Endothelial cell of umbilical vein (primary cell): Measurements from ENCODE around the gene XXYLT1. TPM values are rescaled to one million over a fixed set of nuclear protein-coding genes. Genes with fewer than 3 reads are reported as not detected.

ENCODE experiments used
- BruUV-seq: library from RNA; stranded (reverse); fragments of 400-500 nt; replicated peaks from 2 replicates; lab custom pipeline; 2021; lab: Mats Ljungman, UMichigan
- CTCF ChIA-PET: fragments of 300-600, 350-600 bp; sonication (Branson Sonifier 250); formaldehyde crosslinking; loops from one replicate; lab custom pipeline; 2021; ENCODE audit warnings: antibody characterized with exemption, inconsistent platforms; lab: Charles Lee
- POLR2A ChIA-PET: fragments of 300-600, 350-600 bp; sonication (Branson Sonifier 250); formaldehyde crosslinking; loops from one replicate; lab custom pipeline; 2021; ENCODE audit warnings: antibody characterized with exemption, inconsistent platforms; lab: Charles Lee
- DNase-seq: peaks from one replicate; pipeline ENCODE4 v3.0.0-alpha.2; 2011; ENCODE audit warnings: low read depth, low spot score
- FAIRE-seq: peaks from 2 replicates; lab custom pipeline; 2011; peaks lifted over from hg19 to GRCh38; lab: Jason Lieb, UNC
- H2AFZ ChIP-seq: 2 replicates; pipeline ENCODE4 v1.6.0; 2012; ENCODE audit warnings: low read depth, low read length, control low read depth, inconsistent platforms
- H3K27ac ChIP-seq: 2 replicates; pipeline ENCODE4 v1.5.1; 2011; ENCODE audit warnings: low read depth, mild to moderate bottlenecking, control low read depth, low read length, moderate library complexity; ENCODE audit not compliant: insufficient read depth
- H3K27me3 ChIP-seq, 2 experiments: 2 replicates each; pipeline versions ENCODE4 v1.6.0 to v1.6.1; 2011; ENCODE audit warnings: low read length in 2 of 2, mixed read lengths in 1 of 2; ENCODE audit not compliant: control insufficient read depth in 2 of 2, insufficient read depth in 2 of 2
- H3K36me3 ChIP-seq, 2 experiments: 2 replicates in 1 of 2; 3 replicates in 1 of 2; pipeline ENCODE4 v1.5.1; 2011; ENCODE audit warnings: low read length in 2 of 2, mild to moderate bottlenecking in 1 of 2, moderate library complexity in 1 of 2; ENCODE audit not compliant: control insufficient read depth in 2 of 2, insufficient read depth in 2 of 2; ENCODE audit errors: extremely low read depth in 1 of 2
- H3K4me1 ChIP-seq: 3 replicates; pipeline ENCODE4 v1.5.1; 2011; ENCODE audit warnings: mild to moderate bottlenecking, low read length; ENCODE audit not compliant: control insufficient read depth, insufficient read depth; ENCODE audit errors: extremely low read depth
- H3K4me2 ChIP-seq: 2 replicates; pipeline ENCODE4 v1.6.1; 2011; ENCODE audit warnings: low read length, control low read depth, mixed read lengths; ENCODE audit not compliant: insufficient read depth
- H3K4me3 ChIP-seq, 3 experiments: fragments of 200-600 bp in 1 of 3; sonication (generic), shearing (Covaris generic) in 1 of 3; replicated peaks in 1 of 3; 2 replicates each; pipeline ENCODE4 v1.5.1; 2011 to 2016; ENCODE audit warnings: control low read depth in 3 of 3, low read length in 3 of 3, mild to moderate bottlenecking in 2 of 3, inconsistent platforms in 1 of 3, low read depth in 1 of 3, moderate library complexity in 1 of 3; ENCODE audit not compliant: insufficient read depth in 1 of 3
- H3K79me2 ChIP-seq: 2 replicates; pipeline ENCODE4 v1.6.0; 2012; ENCODE audit warnings: low read length, inconsistent platforms; ENCODE audit not compliant: control insufficient read depth, insufficient read depth
- H3K9ac ChIP-seq: replicated peaks from 2 replicates; pipeline ENCODE3; 2011; ENCODE audit warnings: low read length, control low read depth; ENCODE audit not compliant: insufficient read depth; ENCODE audit errors: extremely low read depth
- H3K9me1 ChIP-seq: replicated peaks from 3 replicates; pipeline ENCODE4 v1.6.0; 2011; ENCODE audit warnings: mild to moderate bottlenecking, low read length; ENCODE audit not compliant: control insufficient read depth, insufficient read depth; ENCODE audit errors: extremely low read depth
- H3K9me3 ChIP-seq: replicated peaks from 2 replicates; pipeline ENCODE4 v1.5.1; 2012; ENCODE audit warnings: low read length, inconsistent platforms; ENCODE audit not compliant: control insufficient read depth, insufficient read depth
- H4K20me1 ChIP-seq: replicated peaks from 2 replicates; pipeline ENCODE3; 2011; ENCODE audit warnings: mild to moderate bottlenecking, low read length; ENCODE audit not compliant: control insufficient read depth, insufficient read depth; ENCODE audit errors: extremely low read depth
- FOS ChIP-seq: IDR thresholded peaks from 2 replicates; pipeline ENCODE4 v1.6.1; 2011; ENCODE audit warnings: mild to moderate bottlenecking, low read length, moderate library complexity, borderline replicate concordance; ENCODE audit not compliant: insufficient read depth
- GATA2 ChIP-seq: IDR thresholded peaks from 2 replicates; pipeline ENCODE4 v1.7.0; 2011; ENCODE audit warnings: low read depth, mild to moderate bottlenecking, moderate library complexity, mixed read lengths, low read length; ENCODE audit not compliant: insufficient read length, insufficient read depth
- JUN ChIP-seq: IDR thresholded peaks from 2 replicates; pipeline ENCODE4 v1.6.1; 2011; ENCODE audit warnings: borderline replicate concordance, low read depth; ENCODE audit not compliant: insufficient read length, insufficient read depth
- POLR2A ChIP-seq: IDR thresholded peaks from 2 replicates; pipeline ENCODE4 v1.6.1; 2012; ENCODE audit warnings: low read depth, mild to moderate bottlenecking, control low read depth, low read length
- POLR2AphosphoS5 ChIP-seq: IDR thresholded peaks from 2 replicates; pipeline ENCODE4 v1.6.1; 2012; ENCODE audit warnings: low read depth, mild to moderate bottlenecking, control low read depth, low read length, moderate library complexity; ENCODE audit not compliant: insufficient read depth
- dilution Hi-C: fragments of 300-500 bp; cut with MboI; formaldehyde crosslinking; loops from one replicate; pipeline ENCODE4 v1.15.0; 2019; ENCODE audit warnings: low sequenced_read_pairs; ENCODE audit not compliant: extremely low pct_ligation_motif_present
- intact Hi-C: fragments of 100-400 bp; cut with micrococcal nuclease; formaldehyde crosslinking; loops from one replicate; pipeline ENCODE4 v1.10.0; 2022
- polyA plus RNA-seq, 4 experiments: library from polyadenylated mRNA; depleted of rRNA in 3 of 4; stranded (reverse) in 3 of 4; unstranded in 1 of 4; fragments of >200 nt; gene quantifications; 2 replicates each; pipeline versions ENCODE4 v1.2.1 to v1.2.3, GENCODE V29; 2011 to 2012; ENCODE audit warnings: missing spikeins in 1 of 4
- total RNA-seq: library from RNA; stranded (reverse); gene quantifications from 2 replicates; pipeline ENCODE4 v1.2.3, GENCODE V29; 2021
- TF ChIP-seq, protein P1 (sequence below), 2 donors: IDR thresholded peaks; 1 replicate in 1 of 2; 2 replicates in 1 of 2; pipeline ENCODE4 v1.5.1; 2011; ENCODE audit warnings: low read length in 2 of 2, mild to moderate bottlenecking in 2 of 2, moderate library complexity in 2 of 2, control low read depth in 1 of 2, inconsistent platforms in 1 of 2, low read depth in 1 of 2; ENCODE audit not compliant: insufficient read depth in 1 of 2; ENCODE audit errors: extremely low read depth in 1 of 2

XXYLT1 gene
- total and polyA plus RNA-seq, 2 donors (not counting 3 experiments of a cell fraction or from before 2014, with no cell fraction given): 54.4 to 78.1 TPM

DNA sequence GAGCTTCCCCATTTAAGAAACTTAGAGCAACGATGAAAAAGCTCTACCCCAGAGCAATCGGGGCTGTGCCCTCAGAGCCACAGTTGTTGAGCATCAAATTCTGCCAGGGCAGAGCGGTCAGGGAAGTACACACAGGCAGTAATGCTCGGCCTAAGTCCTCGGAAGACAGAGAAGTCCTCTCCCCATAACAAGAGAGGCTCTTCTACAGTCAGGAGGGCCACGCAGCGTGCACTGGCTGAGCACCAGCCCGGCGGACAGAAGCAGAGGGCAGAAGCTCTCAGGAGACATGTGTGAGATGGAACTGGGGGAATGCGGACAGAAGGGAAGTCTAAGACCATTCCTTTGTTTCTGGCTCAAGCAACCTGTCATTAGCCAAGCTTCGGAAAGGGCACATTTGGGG, 95.9 kb downstream of the XXYLT1 start:
- dilution Hi-C loops (no loop called here), intact Hi-C loops (no loop called here)
- Histone ChIP-seq H3K36me3 (peaks cover 0 to 4% of the 10 kb centered on the region in 2 experiments), H3K27ac (no peak overlapping the region), H3K27me3 (no peaks in the 10 kb centered on the region), H2AFZ (no peak overlapping the region), H3K9me3 (no peaks in the 10 kb centered on the region), H3K4me3 (no peak overlapping the region), H3K9me1 (no peaks in the 10 kb centered on the region), H3K9ac (no peak overlapping the region), H3K4me1 (peaks cover 50% of the 10 kb centered on the region), H3K4me2 (no peak overlapping the region), H4K20me1 (no peaks in the 10 kb centered on the region), H3K79me2 (no peaks in the 10 kb centered on the region)
- no peak for FAIRE-seq
- BruUV-seq: no TSS peak
- POLR2A ChIA-PET: no interaction called here
- CTCF ChIA-PET: no interaction called here
- TF ChIP-seq FOS (no peak), JUN (no peak), POLR2AphosphoS5 (no peak), POLR2A (no peak)
- TF ChIP-seq, protein P1, sequence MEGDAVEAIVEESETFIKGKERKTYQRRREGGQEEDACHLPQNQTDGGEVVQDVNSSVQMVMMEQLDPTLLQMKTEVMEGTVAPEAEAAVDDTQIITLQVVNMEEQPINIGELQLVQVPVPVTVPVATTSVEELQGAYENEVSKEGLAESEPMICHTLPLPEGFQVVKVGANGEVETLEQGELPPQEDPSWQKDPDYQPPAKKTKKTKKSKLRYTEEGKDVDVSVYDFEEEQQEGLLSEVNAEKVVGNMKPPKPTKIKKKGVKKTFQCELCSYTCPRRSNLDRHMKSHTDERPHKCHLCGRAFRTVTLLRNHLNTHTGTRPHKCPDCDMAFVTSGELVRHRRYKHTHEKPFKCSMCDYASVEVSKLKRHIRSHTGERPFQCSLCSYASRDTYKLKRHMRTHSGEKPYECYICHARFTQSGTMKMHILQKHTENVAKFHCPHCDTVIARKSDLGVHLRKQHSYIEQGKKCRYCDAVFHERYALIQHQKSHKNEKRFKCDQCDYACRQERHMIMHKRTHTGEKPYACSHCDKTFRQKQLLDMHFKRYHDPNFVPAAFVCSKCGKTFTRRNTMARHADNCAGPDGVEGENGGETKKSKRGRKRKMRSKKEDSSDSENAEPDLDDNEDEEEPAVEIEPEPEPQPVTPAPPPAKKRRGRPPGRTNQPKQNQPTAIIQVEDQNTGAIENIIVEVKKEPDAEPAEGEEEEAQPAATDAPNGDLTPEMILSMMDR (IDR thresholded peaks at IDR 0.05; ENCODE audit: extremely low read depth in 1 of 2, insufficient read depth in 1 of 2, low read depth in 1 of 2, low read length in 2 of 2): no peak
- DNase-seq: no peak

DNA sequence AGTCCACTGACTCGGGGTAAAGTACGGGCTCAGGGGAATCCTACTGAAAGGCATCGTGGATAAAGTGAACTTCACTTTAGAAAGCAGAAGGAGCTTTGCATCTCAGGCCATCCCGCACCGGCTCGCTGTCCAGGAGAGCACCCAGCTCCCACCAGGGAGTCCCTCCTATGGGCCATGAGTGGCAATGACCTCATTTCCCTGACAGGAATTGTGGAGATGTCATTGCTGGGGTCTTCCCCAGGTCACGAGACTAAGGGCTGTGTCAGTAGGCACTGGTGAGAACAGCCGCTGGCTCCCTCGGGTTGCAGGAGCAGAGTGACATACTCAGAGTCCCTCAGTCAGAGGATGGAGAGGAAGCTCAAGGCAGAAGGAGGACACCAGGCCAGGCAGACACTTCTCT, 97.3 kb downstream of the XXYLT1 start:
- CTCF ChIA-PET: interaction anchor here (0.7 to 2.3 kb wide), 8 partner anchors 8 to 491 kb away, joined by 3 to 9 read pairs (median 4); no protein-coding TSS in a partner anchor
- no peaks in the 10 kb centered on the region for H4K20me1 ChIP-seq
- DNase-seq: no peak
- H3K27me3 ChIP-seq: no peaks in the 10 kb centered on the region
- no TSS peak for BruUV-seq
- H3K79me2 ChIP-seq: no peaks in the 10 kb centered on the region
- no peaks in the 10 kb centered on the region for H3K9me3 ChIP-seq
- H2AFZ ChIP-seq: no peak overlapping the region
- intact Hi-C loops: no loop called here
- TF ChIP-seq GATA2 (no peak), FOS (no peak), POLR2A (no peak)
- no peak overlapping the region for H3K9ac ChIP-seq
- no peaks in the 10 kb centered on the region for H3K9me1 ChIP-seq
- H3K4me3 ChIP-seq: no peak overlapping the region
- peaks cover 0 to 4% of the 10 kb centered on the region in 2 experiments for H3K36me3 ChIP-seq
- H3K4me1 ChIP-seq: peaks cover 38% of the 10 kb centered on the region
- no peak overlapping the region for H3K4me2 ChIP-seq
- POLR2A ChIA-PET: interaction anchor here (0.8 kb wide), 1 partner anchor 491 kb away, joined by 3 read pairs; no protein-coding TSS in a partner anchor
- dilution Hi-C loops: no loop called here
- FAIRE-seq: no peak
- no peak overlapping the region for H3K27ac ChIP-seq
